Ovary (tissue), 9 donors: Measurements from ENCODE around the gene COL13A1. TPM values are rescaled to one million over a fixed set of nuclear protein-coding genes. Genes with fewer than 3 reads are reported as not detected.

Experiments
- DNase-seq, 5 donors: peaks; one replicate each; pipeline ENCODE4 v3.0.0-alpha.2; 2019 to 2020
- H3K27ac ChIP-seq, 2 donors: fragments of 200-600 bp; one replicate each; pipeline versions ENCODE4 v1.5.1 to v1.8.0; 2019 to 2022
- H3K27me3 ChIP-seq: fragments of 200-600 bp; one replicate; pipeline ENCODE4 v1.8.0; 2022
- H3K36me3 ChIP-seq: fragments of 200-600 bp; sonication (generic); one replicate; pipeline ENCODE4 v1.5.1; 2019
- H3K4me1 ChIP-seq: one replicate; pipeline ENCODE4 v1.8.1; 2013; ENCODE audit warnings: mild to moderate bottlenecking, moderate library complexity; ENCODE audit not compliant: insufficient read depth
- H3K4me3 ChIP-seq: fragments of 200-600 bp; sonication (generic); one replicate; pipeline ENCODE4 v1.5.1; 2017
- H3K9me3 ChIP-seq, 2 donors: fragments of 200-600 bp in 1 of 2; sonication (generic) in 1 of 2; one replicate each; pipeline versions ENCODE4 v1.5.1 to v1.8.1; 2013 to 2019; ENCODE audit warnings: mild to moderate bottlenecking in 1 of 2, moderate library complexity in 1 of 2
- EP300 ChIP-seq: sonication (generic); formaldehyde crosslinking; IDR thresholded peaks from one replicate; pipeline ENCODE4 v1.6.1; 2017; ENCODE audit warnings: antibody characterized with exemption
- POLR2A ChIP-seq: fragments of 450-650 bp; IDR thresholded peaks from one replicate; pipeline ENCODE4 v1.6.1; 2017; ENCODE audit warnings: antibody characterized with exemption, mild to moderate bottlenecking, moderate library complexity
- WGBS, 3 donors: extraction: QIAGEN DNeasy Blood & Tissue Kit in 1 of 3; methylation state at CpG; one replicate each; pipeline versions ENCODE4 v1.1.5 to v1.1.7; 2013 to 2017; 5-methylcytosine and 5-hydroxymethylcytosine counted together
- intact Hi-C, 4 donors: fragments of 100-400 bp; cut with DNase I; formaldehyde crosslinking; loops; one replicate each; pipeline versions ENCODE4 v1.11.0 to v1.15.1; 2022 to 2023
- polyA plus RNA-seq, 2 donors: library from polyadenylated mRNA; stranded (reverse); fragments of 200-250 nt in 1 of 2; fragments of 350-450 nt in 1 of 2; fragmentation: Illumina TruSeq in 1 of 2; extraction: RNeasy Lipid Tissue Mini Kit (QIAGEN cat#74804) in 1 of 2; gene quantifications; one replicate each; pipeline ENCODE4 v1.2.3, GENCODE V29; 2013 to 2014
- total RNA-seq, 7 donors: library from RNA; depleted of rRNA in 2 of 7; stranded (reverse); fragments of >200 nt in 2 of 7; fragmentation: NEBNext Ultra II Directional in 3 of 7; extraction: Animal tissue kit (Norgen Biotek cat#: 25700) in 3 of 7; gene quantifications; one replicate each; pipeline versions ENCODE4 v1.1.0 to v1.2.4, GENCODE V29; 2016 to 2023
- TF ChIP-seq, protein P1 (sequence below), 3 donors: fragments of 450-650 bp in 2 of 3; fragments of 200-600 bp in 1 of 3; IDR thresholded peaks; one replicate each; pipeline versions ENCODE4 v1.5.1 to v1.8.0; 2016 to 2022; ENCODE audit warnings: antibody characterized with exemption in 3 of 3, mild to moderate bottlenecking in 1 of 3
- donor health status: DM: no; HTN: no; CAD: no; lungs with moderate emphysema.
- donor health status: DM: no; HTN: no; CAD: no.
- donor health status: Bipolar disorder and iron deficiency.
- donor health status: DM: yes; HTN: yes; CAD: no.
- donor health status: DM: no; HTN: no; CAD: no.
- donor health status: DM: yes; HTN: yes; CAD: no.

Gene COL13A1
- total and polyA plus RNA-seq, 9 donors: 0.48 to 3.1 (median 1.1) TPM

DNA sequence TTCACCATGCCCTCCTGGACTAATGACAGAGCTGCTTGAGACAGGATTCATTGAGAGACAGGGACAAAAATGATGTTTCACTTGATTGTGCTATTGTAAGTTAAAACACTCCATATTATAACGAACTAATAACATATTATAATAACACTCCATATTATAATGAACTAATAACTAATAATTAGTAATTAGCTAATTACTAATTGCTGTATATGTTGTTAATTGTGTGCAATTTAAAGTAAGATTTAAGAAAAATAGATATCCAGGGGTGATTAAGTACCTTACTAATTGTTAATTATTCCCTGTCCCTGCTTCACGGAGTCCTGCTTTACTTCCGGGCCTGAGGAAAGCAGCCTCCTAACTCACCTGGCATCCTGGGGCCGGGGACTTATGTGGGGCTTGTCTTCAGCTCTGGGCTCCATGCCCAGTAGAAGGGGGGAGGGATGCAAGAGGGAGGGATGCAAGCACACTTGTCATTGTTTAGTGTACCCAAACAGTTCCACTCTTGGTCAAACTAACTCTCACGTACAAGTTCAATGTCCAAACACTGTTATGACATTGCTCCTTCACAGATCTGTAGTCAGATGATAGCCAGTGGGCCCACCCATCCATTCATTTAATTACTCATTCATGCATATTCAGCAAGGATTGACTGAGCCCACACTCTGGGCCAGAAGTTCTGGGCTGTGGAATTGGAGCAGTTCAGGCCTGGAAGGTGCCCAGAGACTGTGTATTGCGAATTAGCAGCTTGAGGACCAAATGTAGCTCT is 53.8 kb downstream of the COL13A1 start:
- intact Hi-C loops: no loop called here
- no peaks in the 10 kb centered on the region for H3K27me3 ChIP-seq
- H3K4me1 ChIP-seq: no peaks in the 10 kb centered on the region
- no peak for DNase-seq
- TF ChIP-seq EP300 (no peak), POLR2A (no peak)
- TF ChIP-seq, protein P1, sequence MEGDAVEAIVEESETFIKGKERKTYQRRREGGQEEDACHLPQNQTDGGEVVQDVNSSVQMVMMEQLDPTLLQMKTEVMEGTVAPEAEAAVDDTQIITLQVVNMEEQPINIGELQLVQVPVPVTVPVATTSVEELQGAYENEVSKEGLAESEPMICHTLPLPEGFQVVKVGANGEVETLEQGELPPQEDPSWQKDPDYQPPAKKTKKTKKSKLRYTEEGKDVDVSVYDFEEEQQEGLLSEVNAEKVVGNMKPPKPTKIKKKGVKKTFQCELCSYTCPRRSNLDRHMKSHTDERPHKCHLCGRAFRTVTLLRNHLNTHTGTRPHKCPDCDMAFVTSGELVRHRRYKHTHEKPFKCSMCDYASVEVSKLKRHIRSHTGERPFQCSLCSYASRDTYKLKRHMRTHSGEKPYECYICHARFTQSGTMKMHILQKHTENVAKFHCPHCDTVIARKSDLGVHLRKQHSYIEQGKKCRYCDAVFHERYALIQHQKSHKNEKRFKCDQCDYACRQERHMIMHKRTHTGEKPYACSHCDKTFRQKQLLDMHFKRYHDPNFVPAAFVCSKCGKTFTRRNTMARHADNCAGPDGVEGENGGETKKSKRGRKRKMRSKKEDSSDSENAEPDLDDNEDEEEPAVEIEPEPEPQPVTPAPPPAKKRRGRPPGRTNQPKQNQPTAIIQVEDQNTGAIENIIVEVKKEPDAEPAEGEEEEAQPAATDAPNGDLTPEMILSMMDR (IDR thresholded peaks at IDR 0.05): no peak
- H3K9me3 ChIP-seq: no peaks in the 10 kb centered on the region
- H3K4me3 ChIP-seq: no peak overlapping the region
- H3K36me3 ChIP-seq: no peaks in the 10 kb centered on the region
- no peak overlapping the region for H3K27ac ChIP-seq
- WGBS, 3 donors: 73 to 80% (median 75%) methylated on average over 6 of the region's 6 CpGs

GRCh38 chr10:69856601-69857166 is 55.0 kb downstream of the COL13A1 start:
- no peak for DNase-seq
- intact Hi-C loops: no loop called here
- no peaks in the 10 kb centered on the region for H3K27me3 ChIP-seq
- H3K4me3 ChIP-seq: no peak overlapping the region
- no peaks in the 10 kb centered on the region for H3K36me3 ChIP-seq
- H3K27ac ChIP-seq: no peak overlapping the region
- WGBS, 3 donors: 70 to 77% (median 73%) methylated on average over 7 of the region's 7 CpGs
- no peak for TF ChIP-seq POLR2A
- no peak for TF ChIP-seq EP300
- TF ChIP-seq, protein P1 (IDR thresholded peaks at IDR 0.05): no peak
- no peaks in the 10 kb centered on the region for H3K4me1 ChIP-seq
- H3K9me3 ChIP-seq: no peaks in the 10 kb centered on the region

DNA sequence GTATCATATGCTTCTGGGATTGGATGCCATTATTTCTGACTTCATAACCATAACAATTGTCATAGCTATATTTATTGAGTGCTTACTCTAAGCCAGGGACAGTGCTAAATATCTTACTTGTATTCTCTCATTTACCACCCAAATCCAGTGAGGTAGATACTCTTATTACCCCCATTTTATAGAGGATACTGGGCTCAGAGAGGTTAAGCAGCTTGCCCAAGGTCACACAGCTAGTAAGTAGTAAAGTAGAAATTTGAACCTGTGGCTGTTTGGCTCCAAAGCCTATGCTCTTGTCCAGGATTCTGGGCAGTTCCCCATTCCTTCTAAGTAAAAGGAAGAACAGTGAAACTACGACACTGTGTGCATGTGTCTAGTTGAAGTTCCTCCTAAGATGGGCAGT is 56.5 kb downstream of the COL13A1 start:
- no peaks in the 10 kb centered on the region for H3K36me3 ChIP-seq
- 78 to 86% (median 79%) methylated on average over 1 of the region's 1 CpG for WGBS, 3 donors
- H3K9me3 ChIP-seq: no peaks in the 10 kb centered on the region
- TF ChIP-seq, protein P1 (IDR thresholded peaks at IDR 0.05): no peak
- TF ChIP-seq POLR2A (no peak), EP300 (no peak)
- H3K27ac ChIP-seq: no peak overlapping the region
- no peak for DNase-seq
- no peaks in the 10 kb centered on the region for H3K27me3 ChIP-seq
- intact Hi-C loops: no loop called here
- H3K4me3 ChIP-seq: no peak overlapping the region
- H3K4me1 ChIP-seq: no peaks in the 10 kb centered on the region

- H3K36me3 ChIP-seq: no peaks in the 10 kb centered on the region
- H3K4me3 ChIP-seq: no peak overlapping the region
- H3K9me3 ChIP-seq: no peaks in the 10 kb centered on the region
- intact Hi-C loops: no loop called here
- no peak for TF ChIP-seq EP300
- TF ChIP-seq, protein P1 (IDR thresholded peaks at IDR 0.05): no peak
- no peak for TF ChIP-seq POLR2A
- no peaks in the 10 kb centered on the region for H3K27me3 ChIP-seq
- H3K4me1 ChIP-seq: no peaks in the 10 kb centered on the region
- WGBS, 3 donors: 45 to 51% (median 48%) methylated on average over 9 of the region's 9 CpGs
- no peak overlapping the region for H3K27ac ChIP-seq
- DNase-seq: no peak
Measured at GRCh38 chr10:69860271-69860670, 58.6 kb downstream of the COL13A1 start.
